ENCODE results near the gene PPP2R1B. TPM values are rescaled to one million over a fixed set of nuclear protein-coding genes. Genes with fewer than 3 reads are reported as not detected.

The PPP2R1B gene
- total and polyA plus RNA-seq, 2 donors (not counting 1 experiment from before 2014, with no cell fraction given) = 8.2 to 37.0 TPM

GRCh38 chr11:111792955-111793500, 26.8 kb upstream of the PPP2R1B start:
- H3K4me1 ChIP-seq (ENCODE audit: control insufficient read depth in 2 of 2, insufficient read depth in 2 of 2, low read length in 2 of 2) = no peaks in the 10 kb centered on the region
- TF ChIP-seq CTCF (IDR thresholded peaks at IDR 0.05) = no peak
- no peak for TF ChIP-seq EZH2 (IDR thresholded peaks at IDR 0.05; ENCODE audit: borderline replicate concordance, insufficient read depth, low read depth, low read length, poor library complexity, severe bottlenecking)
- H3K27ac ChIP-seq (ENCODE audit: low read length in 2 of 2) = no peak overlapping the region
- H3K27me3 Mint-ChIP-seq = no peaks in the 10 kb centered on the region
- H3K9ac ChIP-seq (ENCODE audit: low read length) = no peak overlapping the region
- POLR2A ChIA-PET = no interaction called here
- H3K9me3 ChIP-seq (ENCODE audit: control extremely low read depth in 1 of 3, control insufficient read depth in 2 of 3, insufficient read depth in 1 of 3, low read length in 2 of 3) = peaks cover 4 to 9% (median 9%) of the 10 kb centered on the region in 3 donors
- no peak for ATAC-seq (ENCODE audit: low read depth)
- CTCF ChIA-PET = interaction anchor here (1.1 kb wide), 2 partner anchors 15 to 206 kb away, joined by 3 read pairs; no protein-coding TSS in a partner anchor
- no peak overlapping the region for H3K4me3 Mint-ChIP-seq
- no peaks in the 10 kb centered on the region for H3K27me3 ChIP-seq (replicated peaks in 1 of 4; ENCODE audit: control extremely low read depth in 1 of 4, control insufficient read depth in 3 of 4, insufficient read depth in 4 of 4, low read length in 3 of 4)
- H3K4me3 ChIP-seq (ENCODE audit: control extremely low read depth in 1 of 5, extremely low read depth in 1 of 5, insufficient read depth in 1 of 5, low read depth in 2 of 5, low read length in 4 of 5) = no peak overlapping the region
- no peak overlapping the region for H3K27ac Mint-ChIP-seq
- no peaks in the 10 kb centered on the region for H3K79me2 ChIP-seq (ENCODE audit: control insufficient read depth, insufficient read depth, low read length)
- 100% methylated on average over 5 of the region's 6 CpGs for WGBS (ENCODE audit: insufficient coverage)
- no peaks in the 10 kb centered on the region for H4K20me1 ChIP-seq (ENCODE audit: control insufficient read depth, insufficient read depth, low read length, poor library complexity, severe bottlenecking)
- H2AFZ ChIP-seq (ENCODE audit: insufficient read depth, low read depth, low read length, poor library complexity, severe bottlenecking) = no peak overlapping the region
- no peak for DNase-seq
- peaks cover 12% of the 10 kb centered on the region for H3K4me1 Mint-ChIP-seq
- H3K4me2 ChIP-seq (replicated peaks; ENCODE audit: low read depth, low read length, poor library complexity, severe bottlenecking) = no peak overlapping the region
- intact Hi-C loops (cut with micrococcal nuclease) = no loop called here
- H3K9me3 Mint-ChIP-seq (ENCODE audit: insufficient read depth) = peaks cover 6% of the 10 kb centered on the region
- peaks cover 6% of the 10 kb centered on the region in 2 experiments for H3K36me3 ChIP-seq (replicated peaks in 1 of 2; ENCODE audit: control extremely low read depth in 1 of 2, control insufficient read depth in 1 of 2, extremely low read depth in 1 of 2, insufficient read depth in 2 of 2, low read length in 1 of 2)

DNA sequence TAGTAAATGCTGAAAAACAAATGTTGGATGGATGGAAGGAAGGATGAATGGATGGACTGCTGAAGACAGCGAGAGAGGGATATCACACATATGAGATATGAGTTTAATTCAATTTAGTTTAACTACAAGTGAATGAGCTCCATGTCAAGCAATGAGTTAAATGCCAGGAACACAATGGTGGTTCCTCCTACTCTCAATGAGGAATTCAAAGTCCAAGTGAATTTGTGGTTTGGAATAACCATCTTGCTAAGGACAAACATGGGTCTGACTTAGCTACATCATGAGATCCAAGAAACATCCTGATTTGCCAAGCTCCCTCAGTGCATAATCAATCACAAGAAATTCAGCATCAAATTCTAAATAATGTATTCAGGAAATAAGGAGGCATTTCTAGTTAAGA, 26.1 kb upstream of the PPP2R1B start:
- Mint-ChIP-seq H3K27me3 (no peaks in the 10 kb centered on the region), H3K9me3 (ENCODE audit: insufficient read depth) (peaks cover 5% of the 10 kb centered on the region), H3K4me1 (peaks cover 10% of the 10 kb centered on the region), H3K4me3 (no peak overlapping the region), H3K27ac (no peak overlapping the region)
- Histone ChIP-seq H3K27ac (ENCODE audit: low read length in 2 of 2) (no peak overlapping the region), H2AFZ (ENCODE audit: insufficient read depth, low read depth, low read length, poor library complexity, severe bottlenecking) (no peak overlapping the region), H3K4me3 (ENCODE audit: control extremely low read depth in 1 of 5, extremely low read depth in 1 of 5, insufficient read depth in 1 of 5, low read depth in 2 of 5, low read length in 4 of 5) (no peak overlapping the region), H3K9me3 (ENCODE audit: control extremely low read depth in 1 of 3, control insufficient read depth in 2 of 3, insufficient read depth in 1 of 3, low read length in 2 of 3) (peaks cover 3 to 4% (median 4%) of the 10 kb centered on the region in 3 donors), H3K4me1 (ENCODE audit: control insufficient read depth in 2 of 2, insufficient read depth in 2 of 2, low read length in 2 of 2) (no peaks in the 10 kb centered on the region), H3K79me2 (ENCODE audit: control insufficient read depth, insufficient read depth, low read length) (no peaks in the 10 kb centered on the region), H3K9ac (ENCODE audit: low read length) (no peak overlapping the region), H4K20me1 (ENCODE audit: control insufficient read depth, insufficient read depth, low read length, poor library complexity, severe bottlenecking) (no peaks in the 10 kb centered on the region), H3K36me3 (replicated peaks in 1 of 2; ENCODE audit: control extremely low read depth in 1 of 2, control insufficient read depth in 1 of 2, extremely low read depth in 1 of 2, insufficient read depth in 2 of 2, low read length in 1 of 2) (peaks cover 2 to 4% of the 10 kb centered on the region in 2 experiments), H3K4me2 (replicated peaks; ENCODE audit: low read depth, low read length, poor library complexity, severe bottlenecking) (no peak overlapping the region), H3K27me3 (replicated peaks in 1 of 4; ENCODE audit: control extremely low read depth in 1 of 4, control insufficient read depth in 3 of 4, insufficient read depth in 4 of 4, low read length in 3 of 4) (no peaks in the 10 kb centered on the region)
- intact Hi-C loops (cut with micrococcal nuclease) = no loop called here
- ATAC-seq (ENCODE audit: low read depth) (no peak), DNase-seq (no peak)
- WGBS (ENCODE audit: insufficient coverage) = no CpG with 5 or more reads among the region's 1 CpG
- ChIA-PET CTCF (interaction anchor here (1.1 kb wide), 2 partner anchors 15 to 205 kb away, joined by 3 read pairs; no protein-coding TSS in a partner anchor), POLR2A (no interaction called here)
- no peak for TF ChIP-seq EZH2 (IDR thresholded peaks at IDR 0.05; ENCODE audit: borderline replicate concordance, insufficient read depth, low read depth, low read length, poor library complexity, severe bottlenecking)
- no peak for TF ChIP-seq CTCF (IDR thresholded peaks at IDR 0.05)
